ENCODE data around the gene LAMC1.

Gene LAMC1

GRCh38 chr1:183124259-183124658 lies 101.0 kb downstream of the LAMC1 start:
- ChIA-PET POLR2A (no interaction called here), CTCF (interaction anchor here (0.8 kb wide), 1 partner anchor 159 kb away, joined by 3 read pairs; no protein-coding TSS in a partner anchor)
- DNase-seq (ENCODE audit: low read depth, low spot score) = no peak
- no peak for TF ChIP-seq CTCF (IDR thresholded peaks at IDR 0.05; ENCODE audit: insufficient read depth, low read length, missing control alignments)
- no peak overlapping the region for H3K4me3 ChIP-seq (ENCODE audit: low read depth, low read length)

GRCh38 chr1:183125279-183125999 lies 102.2 kb downstream of the LAMC1 start:
- TF ChIP-seq CTCF (IDR thresholded peaks at IDR 0.05; ENCODE audit: insufficient read depth, low read length, missing control alignments) = no peak
- ChIA-PET CTCF (interaction anchor here (1.3 to 2.0 kb wide), 2 partner anchors 14 to 163 kb away, joined by 3 to 7 read pairs; no protein-coding TSS in a partner anchor), POLR2A (no interaction called here)
- H3K4me3 ChIP-seq (ENCODE audit: low read depth, low read length) = no peak overlapping the region
- no peak for DNase-seq (ENCODE audit: low read depth, low spot score)

GRCh38 chr1:183126000-183126366 lies 102.8 kb downstream of the LAMC1 start:
- DNase-seq (ENCODE audit: low read depth, low spot score) = no peak
- POLR2A ChIA-PET = no interaction called here
- TF ChIP-seq CTCF (IDR thresholded peaks at IDR 0.05; ENCODE audit: insufficient read depth, low read length, missing control alignments) = no peak
- CTCF ChIA-PET = interaction anchor here (1.3 to 2.0 kb wide), 3 partner anchors 10 to 163 kb away, joined by 3 to 7 read pairs (median 7); no protein-coding TSS in a partner anchor
- H3K4me3 ChIP-seq (ENCODE audit: low read depth, low read length) = no peak overlapping the region

GRCh38 chr1:183126528-183126927 lies 103.3 kb downstream of the LAMC1 start:
- CTCF ChIA-PET = interaction anchor here (0.7 to 2.0 kb wide), 4 partner anchors 9 to 164 kb away, joined by 3 to 7 read pairs (median 6); no protein-coding TSS in a partner anchor
- DNase-seq (ENCODE audit: low read depth, low spot score) = no peak

GRCh38 chr1:183129921-183130690 lies 106.9 kb downstream of the LAMC1 start:
- TF ChIP-seq CTCF (IDR thresholded peaks at IDR 0.05; ENCODE audit: insufficient read depth, low read length, missing control alignments) = no peak
- CTCF ChIA-PET = interaction anchor here (1.7 kb wide), 1 partner anchor 169 kb away, joined by 3 read pairs; no protein-coding TSS in a partner anchor
- no peak overlapping the region for H3K4me3 ChIP-seq (ENCODE audit: low read depth, low read length)
- no peak for DNase-seq (ENCODE audit: low read depth, low spot score)
- POLR2A ChIA-PET = no interaction called here

More at GRCh38 chr1:183126528-183126927, 103.3 kb downstream of the LAMC1 start:
- POLR2A ChIA-PET = no interaction called here
- no peak overlapping the region for H3K4me3 ChIP-seq (ENCODE audit: low read depth, low read length)
- TF ChIP-seq CTCF (IDR thresholded peaks at IDR 0.05; ENCODE audit: insufficient read depth, low read length, missing control alignments) = no peak

GRCh38 chr1:183131166-183131565 lies 107.9 kb downstream of the LAMC1 start:
- no peak for TF ChIP-seq CTCF (IDR thresholded peaks at IDR 0.05; ENCODE audit: insufficient read depth, low read length, missing control alignments)
- ChIA-PET CTCF (interaction anchor here (1.7 kb wide), 1 partner anchor 170 kb away, joined by 3 read pairs; no protein-coding TSS in a partner anchor), POLR2A (no interaction called here)
- H3K4me3 ChIP-seq (ENCODE audit: low read depth, low read length) = no peak overlapping the region
- no peak for DNase-seq (ENCODE audit: low read depth, low spot score)
